Endodermal cell (in vitro differentiated cells): ENCODE data around the gene XXYLT1. TPM values are rescaled to one million over a fixed set of nuclear protein-coding genes. Genes with fewer than 3 reads are reported as not detected.

Experiments used
- DNase-seq: peaks from one replicate; pipeline ENCODE4 v3.0.0-alpha.2; 2017
- H3K27ac ChIP-seq: 2 replicates; pipeline ENCODE4 v1.5.1; 2013; ENCODE audit warnings: mild to moderate bottlenecking, low read depth, low read length, moderate library complexity
- H3K27me3 ChIP-seq: 2 replicates; pipeline ENCODE4 v1.6.1; 2013; ENCODE audit warnings: mild to moderate bottlenecking, low read length, moderate library complexity; ENCODE audit not compliant: insufficient read depth, control insufficient read depth, poor library complexity, severe bottlenecking
- H3K36me3 ChIP-seq: 2 replicates; pipeline ENCODE4 v1.7.0; 2013; ENCODE audit warnings: mild to moderate bottlenecking, low read length, moderate library complexity; ENCODE audit not compliant: control insufficient read depth, insufficient read depth
- H3K4me1 ChIP-seq: one replicate; pipeline ENCODE4 v1.7.0; 2013; ENCODE audit warnings: low read length; ENCODE audit not compliant: control insufficient read depth, insufficient read depth
- H3K4me3 ChIP-seq: 2 replicates; pipeline ENCODE4 v1.5.1; 2013; ENCODE audit warnings: mild to moderate bottlenecking, low read length, moderate library complexity
- H3K9ac ChIP-seq: 2 replicates; pipeline ENCODE4 v1.6.1; 2013; ENCODE audit warnings: mild to moderate bottlenecking, low read length, moderate library complexity; ENCODE audit not compliant: poor library complexity, severe bottlenecking; ENCODE audit errors: extremely low read depth
- H3K9me3 ChIP-seq: 2 replicates; pipeline ENCODE4 v1.6.1; 2013; ENCODE audit warnings: mild to moderate bottlenecking, low read length, moderate library complexity; ENCODE audit not compliant: control insufficient read depth
- H3K27ac Mint-ChIP-seq: 2 replicates; pipeline ENCODE4 v1.8.0; 2020; ENCODE audit warnings: mixed read lengths
- H3K27me3 Mint-ChIP-seq: 2 replicates; pipeline ENCODE4 v1.8.0; 2021; ENCODE audit warnings: mild to moderate bottlenecking, mixed read lengths; ENCODE audit not compliant: insufficient read depth
- H3K36me3 Mint-ChIP-seq: 2 replicates; pipeline ENCODE4 v1.8.0; 2020; ENCODE audit warnings: low read depth, mixed read lengths
- H3K4me1 Mint-ChIP-seq: 2 replicates; pipeline ENCODE4 v1.8.0; 2020; ENCODE audit warnings: mixed read lengths
- H3K4me3 Mint-ChIP-seq: 2 replicates; pipeline ENCODE4 v1.8.0; 2020; ENCODE audit warnings: mild to moderate bottlenecking, moderate library complexity, mixed read lengths
- H3K9me3 Mint-ChIP-seq: 2 replicates; pipeline ENCODE4 v1.8.0; 2020; ENCODE audit warnings: mild to moderate bottlenecking, mixed read lengths
- WGBS, 2 experiments: methylation state at CpG; one replicate each; pipeline versions ENCODE4 v1.1.5 to v1.1.7; 2013; ENCODE audit warnings: missing lambda C conversion rate in 2 of 2, mixed read lengths in 1 of 2; ENCODE audit not compliant: insufficient coverage in 1 of 2, insufficient read length in 1 of 2; 5-methylcytosine and 5-hydroxymethylcytosine counted together
- total RNA-seq, 2 donors: library from RNA; stranded (reverse); fragmentation: NEBNext Ultra II Directional in 1 of 2; extraction: Animal tissue kit (Norgen Biotek cat#: 25700) in 1 of 2; gene quantifications; 2 replicates in 1 of 2; 3 replicates in 1 of 2; pipeline ENCODE4 v1.2.1, GENCODE V29; 2021
- TF ChIP-seq, protein P1 (sequence below): fragments of 200-600 bp; sonication (generic); conservative IDR thresholded peaks from 2 replicates; pipeline ENCODE4 v1.5.0; 2021; ENCODE audit warnings: antibody characterized with exemption, mild to moderate bottlenecking

XXYLT1 gene
- total RNA-seq, 2 donors from 2014 or later: 35.5 to 38.3 TPM

DNA sequence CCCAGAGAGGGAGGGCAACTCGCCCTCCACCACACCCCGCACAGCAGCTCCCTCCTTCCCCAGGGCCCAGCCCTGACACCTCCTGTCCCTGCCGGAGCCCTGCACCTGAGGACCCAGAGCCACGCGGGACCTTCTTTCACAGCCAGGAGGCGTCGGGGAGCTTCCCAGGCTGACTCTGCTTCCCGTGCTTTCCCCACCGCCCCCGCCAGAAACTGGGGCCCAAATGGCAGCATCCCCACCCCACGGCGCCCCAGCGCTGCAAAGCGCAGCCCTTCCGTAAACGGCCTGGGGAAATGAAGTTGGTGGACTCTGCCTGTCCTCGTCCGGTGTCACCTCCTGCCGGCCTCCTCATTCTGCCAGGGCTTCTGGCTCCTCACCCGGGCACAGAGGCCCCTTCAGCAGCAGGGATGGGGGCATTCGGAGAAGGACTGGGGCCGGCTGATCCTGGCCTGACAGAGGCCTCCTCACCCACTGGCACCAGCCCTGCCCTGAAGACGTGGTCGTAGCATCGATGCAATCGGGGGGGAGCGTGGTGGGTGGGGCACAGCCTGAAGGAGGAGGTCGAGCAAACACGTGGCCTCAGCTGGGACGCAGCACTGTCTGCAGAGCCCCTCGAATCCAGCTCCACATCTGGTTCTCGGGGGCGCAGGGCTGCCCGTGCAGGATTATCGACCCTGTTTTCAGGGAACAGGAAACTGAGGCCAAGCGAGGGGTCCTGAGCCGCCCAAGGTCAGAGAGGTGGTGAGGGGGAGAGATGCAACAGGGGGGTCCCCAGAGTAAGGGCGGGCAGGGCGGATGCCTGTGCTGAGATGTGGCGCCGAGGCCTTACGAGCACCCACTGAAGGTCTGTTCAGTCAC, 235.4 kb downstream of the XXYLT1 start:
- H3K9me3 ChIP-seq: no peaks in the 10 kb centered on the region
- no peak overlapping the region for H3K4me3 ChIP-seq
- H3K27ac Mint-ChIP-seq: no peak overlapping the region
- H3K4me3 Mint-ChIP-seq: no peak overlapping the region
- H3K36me3 Mint-ChIP-seq: no peaks in the 10 kb centered on the region
- H3K36me3 ChIP-seq: no peaks in the 10 kb centered on the region
- TF ChIP-seq, protein P1, sequence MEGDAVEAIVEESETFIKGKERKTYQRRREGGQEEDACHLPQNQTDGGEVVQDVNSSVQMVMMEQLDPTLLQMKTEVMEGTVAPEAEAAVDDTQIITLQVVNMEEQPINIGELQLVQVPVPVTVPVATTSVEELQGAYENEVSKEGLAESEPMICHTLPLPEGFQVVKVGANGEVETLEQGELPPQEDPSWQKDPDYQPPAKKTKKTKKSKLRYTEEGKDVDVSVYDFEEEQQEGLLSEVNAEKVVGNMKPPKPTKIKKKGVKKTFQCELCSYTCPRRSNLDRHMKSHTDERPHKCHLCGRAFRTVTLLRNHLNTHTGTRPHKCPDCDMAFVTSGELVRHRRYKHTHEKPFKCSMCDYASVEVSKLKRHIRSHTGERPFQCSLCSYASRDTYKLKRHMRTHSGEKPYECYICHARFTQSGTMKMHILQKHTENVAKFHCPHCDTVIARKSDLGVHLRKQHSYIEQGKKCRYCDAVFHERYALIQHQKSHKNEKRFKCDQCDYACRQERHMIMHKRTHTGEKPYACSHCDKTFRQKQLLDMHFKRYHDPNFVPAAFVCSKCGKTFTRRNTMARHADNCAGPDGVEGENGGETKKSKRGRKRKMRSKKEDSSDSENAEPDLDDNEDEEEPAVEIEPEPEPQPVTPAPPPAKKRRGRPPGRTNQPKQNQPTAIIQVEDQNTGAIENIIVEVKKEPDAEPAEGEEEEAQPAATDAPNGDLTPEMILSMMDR: peak; percentile 72
- DNase-seq: peak; percentile 88
- H3K27me3 Mint-ChIP-seq: peaks cover 14% of the 10 kb centered on the region
- H3K27me3 ChIP-seq: no peaks in the 10 kb centered on the region
- no peak overlapping the region for H3K27ac ChIP-seq
- 80 to 84% methylated on average over 28 to 42 of the region's 42 CpGs for whole genome bisulfite sequencing, 2 experiments
- peaks cover 13% of the 10 kb centered on the region for H3K4me1 ChIP-seq
- peaks cover 7% of the 10 kb centered on the region for H3K9me3 Mint-ChIP-seq
- peaks cover 42% of the 10 kb centered on the region for H3K4me1 Mint-ChIP-seq
- H3K9ac ChIP-seq: no peak overlapping the region

DNA sequence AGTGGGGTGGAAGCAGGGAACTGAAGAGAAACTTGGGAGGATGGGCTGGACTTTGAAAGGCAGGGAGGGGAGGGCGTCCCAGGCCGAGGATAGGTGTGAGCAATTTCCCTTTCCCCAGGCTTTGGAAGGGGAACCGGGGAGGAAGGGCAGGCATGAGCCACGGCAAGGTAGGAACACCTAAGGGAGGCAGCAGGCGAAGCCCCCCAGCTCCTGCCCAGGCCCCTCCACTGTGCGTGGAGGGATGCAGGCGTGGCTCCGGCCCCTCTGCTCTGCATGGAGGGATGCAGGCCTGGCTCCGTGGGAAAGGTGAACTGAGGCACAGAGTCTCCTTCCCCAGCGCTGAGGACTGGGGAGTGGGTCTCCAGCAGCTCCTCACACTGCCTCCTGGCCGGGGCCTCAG, 236.4 kb downstream of the XXYLT1 start:
- no peaks in the 10 kb centered on the region for H3K36me3 Mint-ChIP-seq
- peaks cover 13% of the 10 kb centered on the region for H3K27me3 Mint-ChIP-seq
- no peaks in the 10 kb centered on the region for H3K36me3 ChIP-seq
- peaks cover 7% of the 10 kb centered on the region for H3K9me3 Mint-ChIP-seq
- no peak overlapping the region for H3K4me3 ChIP-seq
- 83 to 87% methylated on average over 4 to 11 of the region's 11 CpGs for whole genome bisulfite sequencing, 2 experiments
- no peak overlapping the region for H3K4me3 Mint-ChIP-seq
- H3K27me3 ChIP-seq: no peaks in the 10 kb centered on the region
- H3K27ac ChIP-seq: no peak overlapping the region
- TF ChIP-seq, protein P1: no peak
- peak; percentile 38 for DNase-seq
- H3K9me3 ChIP-seq: no peaks in the 10 kb centered on the region
- H3K27ac Mint-ChIP-seq: no peak overlapping the region
- H3K4me1 Mint-ChIP-seq: peaks cover 41% of the 10 kb centered on the region
- peaks cover 13% of the 10 kb centered on the region for H3K4me1 ChIP-seq
- no peak overlapping the region for H3K9ac ChIP-seq

DNA sequence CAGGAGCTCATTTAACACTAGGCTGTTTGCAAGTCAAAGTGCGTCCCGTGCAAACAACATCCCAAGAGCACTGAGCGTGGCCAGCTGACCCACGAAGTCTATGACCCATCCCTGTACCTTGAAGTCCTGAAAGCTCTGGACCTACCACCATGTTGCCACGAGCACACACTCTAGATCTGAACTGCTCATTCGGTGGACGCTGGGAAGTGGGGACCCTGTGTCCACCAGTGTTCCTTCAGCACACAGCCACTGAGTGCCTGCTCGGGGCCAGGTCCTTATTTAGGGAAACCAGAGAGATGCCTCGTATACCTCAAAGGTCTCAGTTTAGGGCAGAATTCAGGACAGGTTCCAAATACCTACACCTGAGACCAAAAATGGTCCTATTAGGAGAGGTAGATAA, 236.9 kb downstream of the XXYLT1 start:
- peaks cover 13% of the 10 kb centered on the region for H3K4me1 ChIP-seq
- WGBS, 2 experiments: 70 to 72% methylated on average over 7 to 9 of the region's 9 CpGs
- peaks cover 12% of the 10 kb centered on the region for H3K27me3 Mint-ChIP-seq
- H3K27ac ChIP-seq: no peak overlapping the region
- H3K27me3 ChIP-seq: no peaks in the 10 kb centered on the region
- H3K4me3 ChIP-seq: no peak overlapping the region
- H3K36me3 Mint-ChIP-seq: no peaks in the 10 kb centered on the region
- TF ChIP-seq, protein P1: no peak
- no peak for DNase-seq
- no peak overlapping the region for H3K27ac Mint-ChIP-seq
- no peaks in the 10 kb centered on the region for H3K36me3 ChIP-seq
- H3K4me1 Mint-ChIP-seq: peaks cover 40% of the 10 kb centered on the region
- H3K9me3 ChIP-seq: no peaks in the 10 kb centered on the region
- H3K9me3 Mint-ChIP-seq: peaks cover 7% of the 10 kb centered on the region
- H3K4me3 Mint-ChIP-seq: no peak overlapping the region
- H3K9ac ChIP-seq: no peak overlapping the region
